A549 (cell line): ENCODE results near the gene SLC41A1. TPM values are rescaled to one million over a fixed set of nuclear protein-coding genes. Genes with fewer than 3 reads are reported as not detected.

Experiments used
- ATAC-seq, 2 experiments: fragments of 200-7000 bp in 1 of 2; fragments of >200 bp in 1 of 2; cut with Nextera tagmentation in 1 of 2; cut with Tn5 transposase in 1 of 2; 3 replicates each; pipeline versions ENCODE4 v1.8.0 to v1.9.1; 2018 to 2020; ENCODE audit warnings: mild to moderate bottlenecking in 1 of 2, moderate library complexity in 1 of 2
- CTCF ChIA-PET: fragments of 300-600 bp; sonication (Branson Sonifier 250); formaldehyde crosslinking; extraction: SDS; loops from one replicate; lab custom pipeline; 2021; ENCODE audit warnings: antibody characterized with exemption, inconsistent platforms; lab: Yijun Ruan, JAX
- POLR2A ChIA-PET: fragments of 350-600 bp; formaldehyde crosslinking; extraction: SDS; loops from one replicate; lab custom pipeline; 2021; ENCODE audit warnings: antibody characterized with exemption, inconsistent platforms; lab: Yijun Ruan, JAX
- DNase-seq, 2 experiments: peaks; one replicate each; pipeline versions ENCODE4 v3.0.0 to v3.0.0-alpha.2; 2011 to 2016; ENCODE audit warnings: low read depth in 1 of 2, low spot score in 1 of 2
- FAIRE-seq: peaks from 2 replicates; lab custom pipeline; 2011; peaks lifted over from hg19 to GRCh38; lab: Jason Lieb, UNC
- H3K27ac ChIP-seq, 2 experiments: fragments of >200 bp; sonication (Bioruptor Twin); formaldehyde crosslinking; 3 replicates each; pipeline ENCODE4 v1.5.1; 2016 to 2017
- H3K4me1 ChIP-seq: fragments of >200 bp; sonication (Bioruptor Twin); formaldehyde crosslinking; 3 replicates; pipeline ENCODE4 v1.6.1; 2016
- H3K4me2 ChIP-seq: fragments of >200 bp; sonication (Bioruptor Twin); formaldehyde crosslinking; 3 replicates; pipeline ENCODE4 v1.6.1; 2016
- H3K4me3 ChIP-seq: fragments of >200 bp; sonication (Bioruptor Twin); formaldehyde crosslinking; 3 replicates; pipeline ENCODE4 v1.5.1; 2016
- H3K9me3 ChIP-seq: fragments of >200 bp; sonication (Bioruptor Twin); formaldehyde crosslinking; 3 replicates; pipeline ENCODE4 v1.6.1; 2016
- BCL3 ChIP-seq: fragments of >200 bp; sonication (Bioruptor Twin); formaldehyde crosslinking; IDR thresholded peaks from 3 replicates; pipeline ENCODE4 v1.6.1; 2016
- CHD4 ChIP-seq: fragments of 200-600 bp; sonication (generic); IDR thresholded peaks from 2 replicates; pipeline ENCODE4 v1.6.1; 2016; ENCODE audit warnings: antibody characterized with exemption, mild to moderate bottlenecking, borderline replicate concordance
- E2F6 ChIP-seq: IDR thresholded peaks from 2 replicates; pipeline ENCODE4 v1.6.1; 2012; ENCODE audit warnings: low read depth, borderline replicate concordance
- ESRRA ChIP-seq: fragments of 150-350 bp; IDR thresholded peaks from 2 replicates; pipeline ENCODE4 v1.6.1; 2014; ENCODE audit warnings: mild to moderate bottlenecking, low read length, borderline replicate concordance
- FOSL2 ChIP-seq, 2 experiments: fragments of 450-650 bp in 1 of 2; fragments of >200 bp in 1 of 2; sonication (Bioruptor Twin) in 1 of 2; formaldehyde crosslinking; IDR thresholded peaks; 2 replicates each; pipeline versions ENCODE4 v1.5.0 to v1.6.1; 2016 to 2020; ENCODE audit warnings: mild to moderate bottlenecking in 1 of 2, moderate library complexity in 1 of 2
- FOXS1 ChIP-seq: fragments of 250-450 bp; sonication (Bioruptor Pico); IDR thresholded peaks from 2 replicates; pipeline ENCODE4 v1.5.0; 2020; ENCODE audit warnings: mild to moderate bottlenecking, moderate library complexity
- HES2 ChIP-seq: fragments of >200 bp; sonication (Bioruptor Twin); formaldehyde crosslinking; IDR thresholded peaks from 2 replicates; pipeline ENCODE4 v1.6.1; 2016
- HEYL ChIP-seq: fragments of 250-450 bp; sonication (Bioruptor Pico); IDR thresholded peaks from 2 replicates; pipeline ENCODE4 v1.8.0; 2021; ENCODE audit warnings: mild to moderate bottlenecking, moderate library complexity
- HMGXB4 ChIP-seq: fragments of 250-450 bp; sonication (Bioruptor Pico); IDR thresholded peaks from 2 replicates; pipeline ENCODE4 v1.5.0; 2021; ENCODE audit warnings: mild to moderate bottlenecking, moderate library complexity, borderline replicate concordance
- KDM5A ChIP-seq: fragments of 200-600 bp; sonication (generic); IDR thresholded peaks from 2 replicates; pipeline ENCODE4 v1.6.1; 2016; ENCODE audit warnings: antibody characterized with exemption, mild to moderate bottlenecking
- MAFK ChIP-seq: fragments of 450-650 bp; IDR thresholded peaks from 2 replicates; pipeline ENCODE4 v1.6.1; 2014; ENCODE audit not compliant: partially characterized antibody
- MAX ChIP-seq: IDR thresholded peaks from 2 replicates; pipeline ENCODE4 v1.6.1; 2012
- RAD21 ChIP-seq, 2 experiments: fragments of >200 bp in 1 of 2; sonication (Bioruptor Twin) in 1 of 2; formaldehyde crosslinking in 1 of 2; IDR thresholded peaks in 1 of 2; conservative IDR thresholded peaks in 1 of 2; 2 replicates in 1 of 2; 3 replicates in 1 of 2; pipeline ENCODE4 v1.6.1; 2012 to 2018; ENCODE audit warnings: inconsistent platforms in 1 of 2
- RARB ChIP-seq: fragments of 250-450 bp; sonication (Bioruptor Pico); IDR thresholded peaks from 2 replicates; pipeline ENCODE4 v1.8.0; 2021; ENCODE audit warnings: mild to moderate bottlenecking, moderate library complexity
- RFX5 ChIP-seq: fragments of 450-650 bp; IDR thresholded peaks from 2 replicates; pipeline ENCODE4 v1.7.1; 2014; ENCODE audit warnings: antibody characterized with exemption, mild to moderate bottlenecking, moderate library complexity
- RNF2 ChIP-seq: fragments of 200-600 bp; sonication (generic); IDR thresholded peaks from 2 replicates; pipeline ENCODE4 v1.6.1; 2016; ENCODE audit warnings: low read depth, mild to moderate bottlenecking, antibody characterized with exemption, moderate library complexity, borderline replicate concordance
- SMC3 ChIP-seq: fragments of >200 bp; sonication (Bioruptor Twin); formaldehyde crosslinking; IDR thresholded peaks from 3 replicates; pipeline ENCODE4 v1.6.1; 2018; ENCODE audit warnings: inconsistent platforms
- SREBF2 ChIP-seq: fragments of 450-650 bp; IDR thresholded peaks from 2 replicates; pipeline ENCODE4 v1.6.1; 2014; ENCODE audit warnings: mild to moderate bottlenecking, moderate library complexity
- TP53 ChIP-seq: fragments of 250-450 bp; sonication (Bioruptor Pico); IDR thresholded peaks from 2 replicates; pipeline ENCODE4 v1.5.0; 2021; ENCODE audit warnings: mild to moderate bottlenecking, moderate library complexity
- ZNF302 ChIP-seq: fragments of 250-450 bp; sonication (Bioruptor Pico); IDR thresholded peaks from 2 replicates; pipeline ENCODE4 v1.9.0; 2021; ENCODE audit warnings: inconsistent platforms, mild to moderate bottlenecking, moderate library complexity
- ZSCAN20 ChIP-seq: fragments of 250-450 bp; sonication (Bioruptor Pico); IDR thresholded peaks from 2 replicates; pipeline ENCODE4 v1.8.0; 2022; ENCODE audit warnings: mild to moderate bottlenecking, moderate library complexity
- WGBS: methylation state at CpG from one replicate; pipeline ENCODE4 v1.1.6; 2017; ENCODE audit errors: missing lambda C conversion rate; 5-methylcytosine and 5-hydroxymethylcytosine counted together
- polyA plus RNA-seq, 4 experiments: library from polyadenylated mRNA; depleted of rRNA in 3 of 4; stranded (reverse); fragments of >200 nt; fragmentation: RNase III in 1 of 4; extraction: RNeasy Plus Mini Kit Qiagen cat#74134 plus additional on column Dnase treatment in 1 of 4; gene quantifications; 2 replicates in 3 of 4; 3 replicates in 1 of 4; pipeline ENCODE4 v1.2.3, GENCODE V29; 2011 to 2017

Gene SLC41A1
- polyA plus RNA-seq, 2 of the 4 experiments (the other 2 are of a cell fraction), result 25.6 to 26.0 TPM

GRCh38 chr1:205813755-205814058 lies 709 bp upstream of the SLC41A1 start:
- ChIA-PET POLR2A (no interaction called here), CTCF (interaction anchor here (0.9 to 11.5 kb wide), 3 partner anchors 19 to 164 kb away, joined by 3 to 120 read pairs (median 7); no protein-coding TSS in a partner anchor)
- peak overlapping the region; percentile 93 for H3K4me2 ChIP-seq
- ATAC-seq (peak in 1 of 2 experiments; percentile 68; a peak in 4 of 6 replicates), FAIRE-seq (no peak), DNase-seq (peak in 1 of 2 experiments; percentile 64)
- 16% methylated on average over 14 of the region's 14 CpGs for WGBS
- peak overlapping the region; percentile 81 to 98 for H3K27ac ChIP-seq
- H3K4me3 ChIP-seq, result peak overlapping the region; percentile 76
- H3K9me3 ChIP-seq, result no peaks in the 10 kb centered on the region
- peaks cover 19% of the 10 kb centered on the region for H3K4me1 ChIP-seq
- TF ChIP-seq CHD4, result no peak
- TF ChIP-seq SMC3, result no peak
- no peak for TF ChIP-seq HEYL (CRISPR knock-in tag)
- no peak for TF ChIP-seq RNF2
- no peak for TF ChIP-seq ZSCAN20 (CRISPR knock-in tag)
- TF ChIP-seq SREBF2, result no peak
- no peak for TF ChIP-seq MAFK
- no peak for TF ChIP-seq HES2
- no peak for TF ChIP-seq FOSL2 (IDR thresholded peaks at IDR 0.05)
- no peak for TF ChIP-seq FOSL2 (CRISPR knock-in tag; IDR thresholded peaks at IDR 0.05)

- peak overlapping the region; percentile 93 for H3K4me2 ChIP-seq
- WGBS, result 12% methylated on average over 8 of the region's 16 CpGs
- peaks cover 19% of the 10 kb centered on the region for H3K4me1 ChIP-seq
- FAIRE-seq (no peak), ATAC-seq (peak; percentile 19 to 54), DNase-seq (peak in 1 of 2 experiments; percentile 40)
- H3K4me3 ChIP-seq, result peak overlapping the region; percentile 76
- ChIA-PET POLR2A (interaction anchor here (0.7 kb wide), 1 partner anchor 67 kb away, joined by 4 read pairs; no protein-coding TSS in a partner anchor), CTCF (interaction anchor here (2.1 to 11.5 kb wide), 3 partner anchors 17 to 165 kb away, joined by 10 to 120 read pairs (median 22); no protein-coding TSS in a partner anchor)
- no peaks in the 10 kb centered on the region for H3K9me3 ChIP-seq
- TF ChIP-seq CHD4 (no peak), E2F6 (no peak), MAFK (no peak), SMC3 (no peak), HMGXB4 (no peak), ESRRA (no peak), RFX5 (no peak), TP53 (CRISPR knock-in tag) (no peak), KDM5A (no peak), FOXS1 (CRISPR knock-in tag) (no peak), ZNF302 (no peak), HEYL (CRISPR knock-in tag) (no peak), BCL3 (no peak), RARB (CRISPR knock-in tag) (no peak), MAX (no peak), RAD21 (conservative IDR thresholded peaks at IDR 0.05 in 1 of 2, IDR thresholded peaks at IDR 0.05 in 1 of 2) (no peak)
- TF ChIP-seq, all 56 proteins: peak for 0
- peak overlapping the region; percentile 81 to 98 for H3K27ac ChIP-seq
These were observed 624 bp downstream of the SLC41A1 start for GRCh38 chr1:205812271-205812877.
